ENCODE measurements around the gene SERPINE2.
"Not testable (repeated sequence)": the region's sequence is repeated elsewhere in the genome, so short reads cannot be mapped to it uniquely, and the experiment has no call there.

Gene SERPINE2

DNA sequence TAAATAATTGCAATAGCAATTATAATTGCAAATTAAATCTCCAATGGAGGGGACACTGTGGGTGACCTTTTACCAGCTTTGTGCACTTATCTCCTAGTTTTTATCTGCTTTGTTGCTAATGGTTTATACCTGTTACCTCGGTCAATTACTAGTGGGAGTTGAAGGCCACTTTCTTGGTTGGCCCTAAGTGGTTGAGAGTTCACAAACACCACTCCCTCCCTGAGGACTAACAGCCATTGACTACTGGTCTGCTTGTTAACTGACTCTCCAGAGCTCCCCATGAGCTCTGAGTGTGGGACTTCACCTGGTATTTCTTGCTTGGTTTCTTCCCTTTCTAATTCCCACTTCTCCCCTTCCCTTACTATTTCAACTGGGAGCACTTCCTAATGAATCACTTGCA, 27.2 kb downstream of the SERPINE2 start:
- DNase-seq (ENCODE audit: low spot score), result no peak

DNA sequence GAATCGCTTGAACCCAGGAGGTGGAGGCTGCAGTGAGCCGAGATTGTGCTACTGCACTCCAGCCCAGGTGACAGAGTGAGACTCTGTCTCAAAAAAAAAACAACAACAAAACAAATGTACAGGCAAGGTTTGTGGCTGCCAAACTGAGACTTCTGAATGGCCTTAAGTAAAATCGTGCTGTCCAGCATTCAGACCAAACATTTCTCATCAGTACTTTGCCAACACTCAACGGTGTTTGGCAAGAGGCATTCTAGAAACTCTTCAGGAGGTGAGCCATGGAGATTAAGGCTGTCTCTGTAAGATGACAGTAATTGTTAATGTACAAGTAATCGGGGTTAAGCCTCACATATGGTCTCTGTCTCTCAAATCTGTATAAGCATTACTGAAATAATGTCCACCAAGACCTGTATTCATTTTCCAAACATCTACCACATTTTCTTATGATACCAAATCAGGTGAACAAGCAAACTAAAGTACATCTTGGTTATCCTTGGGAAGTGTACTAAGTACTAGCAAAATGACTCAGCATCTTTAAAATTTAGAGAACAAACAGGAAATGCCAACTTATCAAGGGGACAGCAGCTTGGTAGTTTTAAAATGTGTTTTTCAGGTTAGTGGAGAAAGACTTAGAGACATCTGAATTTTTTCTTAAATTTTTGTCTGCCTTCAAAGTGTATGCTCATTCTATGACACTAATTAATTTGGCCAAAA, 29.3 kb downstream of the SERPINE2 start:
- DNase-seq (ENCODE audit: low spot score), result no peak

DNA sequence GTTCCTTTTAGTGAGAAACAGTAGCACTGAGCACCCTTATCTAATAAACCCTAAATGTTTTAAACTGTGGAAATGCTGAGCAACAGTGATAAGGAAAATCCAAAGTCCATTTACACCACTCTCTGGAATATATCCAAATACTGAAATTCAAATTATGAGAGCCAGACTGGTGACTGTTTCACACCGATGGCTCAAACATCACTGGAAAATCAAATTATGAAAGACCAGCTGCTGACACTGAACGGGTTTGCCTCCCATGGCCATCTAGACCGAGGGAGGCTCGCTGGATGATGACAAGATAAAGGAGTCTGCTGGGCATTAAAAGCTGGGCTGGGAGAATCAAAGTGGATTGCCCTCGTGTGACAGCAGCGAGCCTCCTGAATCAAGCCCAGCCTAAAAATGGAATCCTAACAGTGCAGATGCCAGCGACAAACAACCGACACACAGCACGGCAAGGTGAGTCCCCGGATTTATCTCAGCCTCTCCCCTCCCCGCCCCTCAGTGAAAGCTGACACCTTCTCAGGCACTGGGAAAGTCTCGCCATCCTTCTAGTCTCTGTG, 30.3 kb downstream of the SERPINE2 start:
- peak; percentile 67 for DNase-seq (ENCODE audit: low spot score)

DNA sequence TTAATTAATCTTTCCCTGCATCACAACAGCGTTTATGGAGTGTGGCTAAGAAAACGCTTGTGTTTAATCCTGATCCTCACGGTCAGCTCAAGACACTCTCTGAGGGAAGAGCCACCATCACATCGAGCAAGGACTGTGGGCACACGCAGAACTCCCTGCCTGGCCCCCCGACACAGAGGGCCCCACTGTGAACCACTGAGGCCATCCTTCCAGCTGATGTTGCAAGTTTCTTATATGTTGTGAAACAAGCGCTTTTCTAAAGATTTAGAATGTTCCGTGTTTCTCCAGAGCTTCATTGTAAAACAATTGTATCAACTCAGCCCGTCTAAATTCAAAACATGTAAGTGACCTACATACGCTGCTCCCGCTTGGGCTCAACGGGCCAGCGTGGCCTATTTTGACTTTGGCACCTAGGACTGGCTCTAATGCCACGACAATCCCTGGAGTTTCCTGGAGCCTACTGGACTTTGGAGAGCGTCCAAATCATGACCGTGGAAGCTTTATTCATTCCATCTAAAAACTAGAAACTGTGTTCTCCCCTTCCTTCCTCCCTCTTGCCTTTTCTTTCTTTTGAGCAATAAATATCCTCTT, 34.9 kb downstream of the SERPINE2 start:
- no peak for DNase-seq (ENCODE audit: low spot score)

GRCh38 chr2:224000662-224001061, 38.4 kb downstream of the SERPINE2 start:
- DNase-seq (ENCODE audit: low spot score), result not testable (repeated sequence)

GRCh38 chr2:223999862-224000261, 39.2 kb downstream of the SERPINE2 start:
- DNase-seq (ENCODE audit: low spot score), result no peak

GRCh38 chr2:223998948-223999347, 40.1 kb downstream of the SERPINE2 start:
- DNase-seq (ENCODE audit: low spot score), result no peak

DNA sequence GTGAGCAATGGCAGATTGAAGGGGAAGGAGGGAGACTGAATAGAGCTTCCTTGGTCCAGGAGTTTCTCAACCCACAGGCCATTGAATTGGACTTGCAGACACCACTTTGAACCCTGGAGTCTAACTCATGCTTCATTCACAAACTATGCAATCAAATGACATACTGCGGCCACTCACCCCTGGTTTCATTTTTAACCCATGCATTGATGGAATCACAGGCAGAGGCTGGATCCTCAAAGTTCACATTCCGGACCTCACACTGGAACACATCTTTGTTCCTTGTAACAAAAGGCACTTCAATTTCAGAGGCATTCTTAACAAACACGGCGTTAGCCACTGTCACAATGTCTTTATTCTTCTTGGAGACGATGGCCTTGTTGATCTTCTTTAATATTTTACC, 41.1 kb downstream of the SERPINE2 start:
- no peak for DNase-seq (ENCODE audit: low spot score)

DNA sequence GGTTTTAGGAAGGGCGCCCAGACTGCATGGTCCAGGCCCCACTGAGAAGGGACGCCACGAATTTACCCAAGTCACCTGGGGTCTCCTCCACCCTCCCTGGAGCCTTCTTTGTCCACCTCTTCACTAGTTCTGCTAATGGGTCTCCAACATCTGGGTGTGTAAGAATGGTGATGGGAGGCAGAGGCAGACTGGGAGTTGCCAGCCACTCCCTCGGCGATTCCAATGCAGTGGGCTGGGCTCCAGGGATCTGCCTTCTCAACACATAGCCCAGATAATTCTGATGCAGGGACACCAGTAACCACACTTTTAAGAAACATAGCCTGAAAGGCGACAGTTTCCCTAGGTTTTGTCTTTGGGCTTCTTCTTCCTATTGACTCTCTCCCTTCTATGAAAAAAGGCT, 42.7 kb downstream of the SERPINE2 start:
- DNase-seq (ENCODE audit: low spot score), result no peak

DNA sequence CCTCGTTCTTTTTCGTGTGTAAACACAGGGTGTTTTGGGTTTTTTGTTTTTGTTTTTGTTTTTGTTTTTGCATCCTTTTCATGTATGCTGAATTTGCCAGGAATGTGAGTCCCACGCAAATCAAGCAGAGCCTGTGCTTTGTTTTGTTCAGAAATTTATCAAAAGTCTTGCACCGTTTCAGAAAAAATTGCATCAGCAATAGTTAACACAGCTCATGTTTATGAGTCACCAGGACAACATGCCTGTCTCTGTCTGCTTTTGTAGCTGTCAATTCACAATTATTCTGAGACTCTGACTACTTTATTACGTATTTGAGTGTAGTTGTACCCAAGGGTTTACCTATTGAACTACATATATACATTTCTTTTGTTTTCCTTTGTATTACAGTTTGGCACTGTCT, 43.5 kb downstream of the SERPINE2 start:
- no peak for DNase-seq (ENCODE audit: low spot score)

- no peak for DNase-seq (ENCODE audit: low spot score)
These were observed 44.4 kb downstream of the SERPINE2 start for GRCh38 chr2:223994562-223995162.

DNA sequence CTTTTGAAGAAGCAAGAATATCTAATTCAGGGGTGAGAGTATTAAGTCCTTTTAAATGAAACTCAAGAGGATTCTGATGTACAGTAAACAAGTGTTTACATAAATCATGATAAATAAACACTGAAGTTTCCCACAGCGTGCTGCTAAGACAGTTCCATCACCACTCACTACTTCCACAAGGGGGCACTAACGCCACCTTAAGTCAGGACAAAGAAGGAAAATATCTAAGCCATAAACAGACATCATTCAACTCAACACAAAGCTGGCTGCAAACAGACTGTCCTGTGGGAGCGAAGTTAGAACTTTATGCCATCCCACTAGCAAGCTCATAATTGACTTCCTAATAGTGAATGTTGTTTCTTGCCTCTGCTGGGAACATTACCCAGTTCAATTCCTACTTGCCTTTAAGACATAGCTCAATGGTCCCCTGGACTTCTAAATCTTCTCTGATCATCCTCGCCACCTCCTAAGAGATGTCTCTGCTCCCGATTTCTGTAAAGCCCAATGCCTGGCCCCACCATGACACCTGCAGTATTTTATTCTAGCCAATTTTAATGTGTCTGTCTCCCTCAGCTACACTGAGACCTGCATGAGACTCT, 45.4 kb downstream of the SERPINE2 start:
- peak; percentile 64 for DNase-seq (ENCODE audit: low spot score)

GRCh38 chr2:223991611-223992010, 47.5 kb downstream of the SERPINE2 start:
- no peak for DNase-seq (ENCODE audit: low spot score)

GRCh38 chr2:223989856-223990232, 49.2 kb downstream of the SERPINE2 start:
- DNase-seq (ENCODE audit: low spot score), result no peak

- DNase-seq (ENCODE audit: low spot score), result peak; percentile 28
These were observed 49.8 kb downstream of the SERPINE2 start for GRCh38 chr2:223989206-223989855.

GRCh38 chr2:223981241-223981640, 57.8 kb downstream of the SERPINE2 start:
- DNase-seq (ENCODE audit: low spot score), result no peak

DNA sequence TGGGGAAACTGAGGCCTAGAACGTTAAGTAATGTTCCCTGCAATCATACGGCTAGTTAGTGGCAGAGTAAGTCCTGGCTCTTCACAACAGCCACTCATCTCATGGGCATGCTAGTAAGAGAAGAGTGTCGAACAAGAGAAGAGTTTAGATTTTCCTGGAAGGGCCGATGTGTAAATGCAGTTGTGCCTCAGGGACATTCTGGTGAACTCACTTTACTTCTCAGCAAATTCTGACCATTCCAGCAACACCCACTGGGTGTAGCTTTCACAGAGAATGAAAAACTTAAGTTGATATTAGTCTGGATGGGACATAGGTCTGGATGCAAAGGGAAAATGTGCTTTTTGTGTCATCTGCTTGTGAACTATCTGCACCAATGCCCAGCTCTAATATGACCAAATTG, 58.3 kb downstream of the SERPINE2 start:
- DNase-seq (ENCODE audit: low spot score), result no peak

- DNase-seq (ENCODE audit: low spot score), result no peak
These were observed 58.7 kb downstream of the SERPINE2 start for GRCh38 chr2:223980397-223980735.

- no peak for DNase-seq (ENCODE audit: low spot score)
These were observed 59.2 kb downstream of the SERPINE2 start for GRCh38 chr2:223979730-223980396.

GRCh38 chr2:223978451-223978850, 60.6 kb downstream of the SERPINE2 start:
- DNase-seq (ENCODE audit: low spot score), result no peak

- no peak for DNase-seq (ENCODE audit: low spot score)
These were observed 62.4 kb downstream of the SERPINE2 start for GRCh38 chr2:223976635-223977226.

DNA sequence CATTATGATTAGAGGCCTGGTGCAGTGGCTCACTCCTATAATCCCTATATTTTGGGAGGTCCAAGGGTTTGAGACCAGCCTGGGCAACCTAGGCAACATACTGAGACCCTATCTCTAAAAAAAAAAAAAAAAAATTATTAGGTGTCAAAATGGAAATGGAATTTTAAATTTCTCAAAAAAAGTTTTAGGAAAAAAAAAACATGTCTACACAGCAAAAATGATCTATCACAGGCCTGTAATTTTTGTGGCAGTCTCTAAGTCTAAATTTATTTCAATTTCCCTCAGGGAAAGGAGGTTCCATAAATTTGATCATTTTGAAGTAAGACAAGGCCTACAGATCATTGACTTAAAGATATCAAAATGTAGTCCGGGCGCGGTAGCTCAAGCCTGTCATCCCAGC, 65.5 kb downstream of the SERPINE2 start:
- no peak for DNase-seq (ENCODE audit: low spot score)
